ENCODE data around the gene IWS1. TPM values are rescaled to one million over a fixed set of nuclear protein-coding genes. Genes with fewer than 3 reads are reported as not detected.
A peak's percentile ranks its signal among the peaks of the same experiment; 100 is the strongest.
"Not testable (repeated sequence)": the region's sequence is repeated elsewhere in the genome, so short reads cannot be mapped to it uniquely, and the experiment has no call there.

The IWS1 gene
- total RNA-seq, 2 experiments from 2014 or later, result 52.1 to 52.5 TPM

DNA sequence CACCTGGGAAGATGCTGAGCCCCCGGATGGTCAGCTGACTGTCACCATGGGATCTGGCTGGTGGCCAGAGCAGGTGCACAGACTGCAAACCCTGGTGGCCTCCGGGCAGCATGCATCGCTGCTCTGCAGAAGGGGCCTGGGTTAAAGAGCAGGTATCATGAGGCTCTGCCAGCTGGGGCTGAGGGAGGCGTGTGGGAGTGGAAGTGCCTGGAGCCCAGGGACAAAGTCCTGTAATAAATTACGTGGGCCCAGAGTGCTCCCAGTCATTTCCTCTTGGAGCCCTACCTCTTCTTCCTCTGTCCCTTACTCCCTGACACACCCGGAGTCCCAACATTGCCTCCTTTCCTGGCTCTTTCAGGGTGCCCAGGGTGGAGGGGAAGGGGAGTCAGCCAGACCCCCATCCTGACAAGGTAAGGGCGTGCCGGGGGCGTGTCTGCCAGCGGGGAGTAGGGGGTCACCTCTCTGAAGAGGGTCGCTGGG is 9.2 kb upstream of the IWS1 start, which contains the start of gene MYO7B:
TSS of gene MYO7B (plus strand) at position 262 of the 480 bp plus-strand sequence. CDS start 24,040 bp downstream, outside the sequence.
- Mint-ChIP-seq H3K27ac (no peak within 1 kb of the TSS), H3K4me1 (ENCODE audit: low read depth) (no peaks in the 10 kb centered on the region), H3K4me3 (no peak within 1 kb of the TSS), H3K36me3 (ENCODE audit: low read depth) (no peaks in the 10 kb centered on the region), H3K9me3 (no peaks in the 10 kb centered on the region), H3K27me3 (ENCODE audit: low read depth) (no peaks in the 10 kb centered on the region)
- DNase-seq, result no peak
- CTCF ChIA-PET, result no interaction called here
- intact Hi-C loops (cut with micrococcal nuclease), result no loop called here

DNA sequence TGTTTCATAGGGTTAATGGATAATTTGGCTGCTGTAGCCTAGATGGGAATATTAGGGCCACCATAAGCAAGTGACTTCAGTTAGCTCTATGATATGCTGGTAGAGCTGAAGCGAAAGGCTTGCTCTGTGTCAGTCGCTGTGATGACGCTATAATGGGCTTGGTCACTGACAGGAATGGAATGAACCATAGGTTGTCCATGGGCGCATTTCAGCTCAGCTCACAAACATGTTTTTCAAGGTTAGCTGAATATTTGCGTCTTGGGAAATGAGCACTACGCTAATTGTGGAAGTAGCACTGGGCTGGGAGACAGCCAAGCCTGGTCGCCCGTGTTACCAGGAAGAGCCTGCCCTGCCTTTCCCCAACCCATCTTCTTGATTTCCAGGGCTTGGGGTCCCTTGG is 6.0 kb upstream of the IWS1 start:
- Mint-ChIP-seq H3K27ac (no peak overlapping the region), H3K4me3 (no peak overlapping the region), H3K27me3 (ENCODE audit: low read depth) (no peaks in the 10 kb centered on the region), H3K4me1 (ENCODE audit: low read depth) (peaks cover 5% of the 10 kb centered on the region), H3K9me3 (no peaks in the 10 kb centered on the region), H3K36me3 (ENCODE audit: low read depth) (no peaks in the 10 kb centered on the region)
- DNase-seq, result no peak
- intact Hi-C loops (cut with micrococcal nuclease), result no loop called here
- CTCF ChIA-PET, result no interaction called here

DNA sequence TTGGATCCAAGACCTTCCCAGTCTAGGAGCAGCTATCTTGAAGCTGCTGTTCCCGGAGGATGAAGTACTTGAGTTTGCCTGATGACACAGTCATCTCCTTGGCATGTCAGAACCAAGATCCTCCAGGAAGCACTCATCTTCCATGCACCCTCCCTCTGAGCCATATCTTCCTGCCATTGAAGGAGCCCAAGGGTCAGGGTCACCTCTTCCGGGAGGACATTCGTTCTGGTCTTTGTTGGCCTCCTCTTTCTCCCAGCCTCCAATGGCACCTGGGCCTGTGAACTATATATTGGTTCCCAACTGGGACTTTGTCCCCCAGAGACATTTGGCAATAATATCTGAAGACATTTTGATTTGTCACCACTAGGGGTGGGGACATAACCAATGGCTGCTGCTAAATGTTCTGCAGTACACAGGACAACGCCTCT is 4.9 kb upstream of the IWS1 start:
- H3K4me1 Mint-ChIP-seq (ENCODE audit: low read depth), result peaks cover 8% of the 10 kb centered on the region
- no peaks in the 10 kb centered on the region for H3K9me3 Mint-ChIP-seq
- intact Hi-C loops (cut with micrococcal nuclease), result no loop called here
- no peaks in the 10 kb centered on the region for H3K27me3 Mint-ChIP-seq (ENCODE audit: low read depth)
- no peak overlapping the region for H3K4me3 Mint-ChIP-seq
- no peaks in the 10 kb centered on the region for H3K36me3 Mint-ChIP-seq (ENCODE audit: low read depth)
- CTCF ChIA-PET, result interaction anchor here (1.3 kb wide), 1 partner anchor 52 kb away, joined by 3 read pairs; no protein-coding TSS in a partner anchor
- no peak overlapping the region for H3K27ac Mint-ChIP-seq
- DNase-seq, result no peak

DNA sequence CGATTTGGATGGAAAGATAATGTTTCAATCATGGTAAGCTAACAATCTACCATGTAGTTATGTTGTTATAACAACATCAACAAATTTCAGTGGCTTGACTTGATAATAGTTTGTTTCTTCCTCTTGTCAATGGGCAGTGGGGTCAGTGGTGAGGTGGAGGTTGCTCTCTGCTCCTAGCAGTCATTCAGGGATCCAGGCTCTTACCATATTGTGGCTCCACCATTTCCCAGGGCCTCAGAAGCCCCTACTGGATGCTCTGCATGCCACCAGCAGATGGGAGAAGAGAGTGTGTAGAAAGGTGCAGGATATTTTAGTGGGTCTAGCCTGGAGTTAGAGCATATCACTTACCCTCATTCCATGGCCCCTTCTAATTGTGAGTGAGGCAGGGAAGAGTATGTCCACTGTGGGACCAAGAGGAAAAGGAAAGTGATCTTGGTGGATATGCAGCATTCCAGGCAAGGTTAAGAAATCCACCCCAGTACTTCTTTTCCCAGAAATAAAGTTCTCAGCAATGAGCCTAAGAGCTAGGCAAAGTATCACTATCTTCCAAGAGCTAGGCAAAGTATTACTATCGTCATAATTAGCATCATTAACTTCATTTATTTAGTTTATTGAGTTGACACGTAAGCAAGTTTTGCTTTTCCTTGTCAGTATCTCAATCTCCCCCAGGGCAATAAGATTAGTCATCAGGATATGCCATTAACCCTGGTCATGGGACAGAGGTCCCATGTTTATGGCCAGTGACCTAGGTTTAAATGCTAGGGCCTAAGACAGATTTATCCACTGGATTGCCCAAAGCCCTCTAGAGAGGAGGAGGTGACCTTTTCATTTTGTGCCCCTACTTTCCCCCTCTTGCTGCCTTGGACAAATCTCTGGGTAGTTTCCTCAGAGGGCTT is 4.2 kb upstream of the IWS1 start:
- no peak overlapping the region for H3K27ac Mint-ChIP-seq
- CTCF ChIA-PET, result interaction anchor here (1.3 kb wide), 1 partner anchor 52 kb away, joined by 3 read pairs; no protein-coding TSS in a partner anchor
- H3K4me3 Mint-ChIP-seq, result no peak overlapping the region
- no peak for DNase-seq
- H3K27me3 Mint-ChIP-seq (ENCODE audit: low read depth), result no peaks in the 10 kb centered on the region
- H3K9me3 Mint-ChIP-seq, result no peaks in the 10 kb centered on the region
- intact Hi-C loops (cut with micrococcal nuclease), result no loop called here
- peaks cover 3% of the 10 kb centered on the region for H3K36me3 Mint-ChIP-seq (ENCODE audit: low read depth)
- peaks cover 9% of the 10 kb centered on the region for H3K4me1 Mint-ChIP-seq (ENCODE audit: low read depth)

DNA sequence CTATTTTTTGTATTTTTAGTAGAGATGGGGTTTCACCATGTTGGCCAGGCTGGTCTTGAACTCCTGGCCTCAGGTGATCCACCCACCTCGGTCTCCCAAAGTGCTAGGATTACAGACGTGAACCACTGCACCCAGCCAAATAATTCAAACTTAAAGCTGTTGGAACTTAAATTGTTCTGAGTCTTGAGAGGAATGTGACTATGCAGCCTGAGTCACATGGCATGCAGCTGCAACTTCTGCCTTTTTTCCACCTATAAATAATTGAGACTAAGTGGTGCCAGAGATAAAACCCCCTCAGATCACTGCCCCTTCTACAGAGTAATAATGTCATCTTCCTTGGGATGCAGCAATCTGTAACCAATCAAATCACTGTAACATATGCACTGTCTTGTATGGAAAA is 3.1 kb upstream of the IWS1 start:
- peaks cover 11% of the 10 kb centered on the region for H3K4me1 Mint-ChIP-seq (ENCODE audit: low read depth)
- H3K27ac Mint-ChIP-seq; H3K9me3 Mint-ChIP-seq; DNase-seq; H3K36me3 Mint-ChIP-seq (ENCODE audit: low read depth); H3K4me3 Mint-ChIP-seq; H3K27me3 Mint-ChIP-seq (ENCODE audit: low read depth): not testable (repeated sequence)
- CTCF ChIA-PET, result interaction anchor here (0.6 to 1.0 kb wide), 2 partner anchors 25 to 205 kb away, joined by 3 to 7 read pairs; no protein-coding TSS in a partner anchor
- intact Hi-C loops (cut with micrococcal nuclease), result loop anchor here (5.0 kb wide), 3 partner anchors 332 to 563 kb away; partner anchors contain the start of gene UGGT1

DNA sequence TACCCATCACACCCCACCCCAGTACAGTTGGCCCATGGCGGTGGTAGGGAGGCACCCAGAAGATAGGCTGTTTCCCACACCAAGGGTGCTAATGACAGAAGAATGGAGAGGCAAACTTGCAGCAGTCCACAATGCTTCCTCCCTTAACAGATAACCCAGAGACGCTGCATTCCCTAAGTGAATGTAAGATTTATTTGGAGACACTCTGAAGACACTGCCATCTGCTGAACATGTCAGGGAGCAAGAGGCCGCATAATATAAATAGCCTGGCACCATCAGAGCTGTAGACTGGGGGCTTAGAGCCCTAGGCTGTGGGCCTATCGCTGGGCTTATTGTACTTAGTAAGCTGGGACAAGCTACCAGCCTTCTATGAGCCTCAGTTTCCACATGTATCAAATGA is 2.2 kb upstream of the IWS1 start:
- no peak overlapping the region for H3K4me3 Mint-ChIP-seq
- CTCF ChIA-PET, result interaction anchor here (1.0 kb wide), 1 partner anchor 204 kb away, joined by 3 read pairs; no protein-coding TSS in a partner anchor
- peaks cover 9% of the 10 kb centered on the region for H3K36me3 Mint-ChIP-seq (ENCODE audit: low read depth)

DNA sequence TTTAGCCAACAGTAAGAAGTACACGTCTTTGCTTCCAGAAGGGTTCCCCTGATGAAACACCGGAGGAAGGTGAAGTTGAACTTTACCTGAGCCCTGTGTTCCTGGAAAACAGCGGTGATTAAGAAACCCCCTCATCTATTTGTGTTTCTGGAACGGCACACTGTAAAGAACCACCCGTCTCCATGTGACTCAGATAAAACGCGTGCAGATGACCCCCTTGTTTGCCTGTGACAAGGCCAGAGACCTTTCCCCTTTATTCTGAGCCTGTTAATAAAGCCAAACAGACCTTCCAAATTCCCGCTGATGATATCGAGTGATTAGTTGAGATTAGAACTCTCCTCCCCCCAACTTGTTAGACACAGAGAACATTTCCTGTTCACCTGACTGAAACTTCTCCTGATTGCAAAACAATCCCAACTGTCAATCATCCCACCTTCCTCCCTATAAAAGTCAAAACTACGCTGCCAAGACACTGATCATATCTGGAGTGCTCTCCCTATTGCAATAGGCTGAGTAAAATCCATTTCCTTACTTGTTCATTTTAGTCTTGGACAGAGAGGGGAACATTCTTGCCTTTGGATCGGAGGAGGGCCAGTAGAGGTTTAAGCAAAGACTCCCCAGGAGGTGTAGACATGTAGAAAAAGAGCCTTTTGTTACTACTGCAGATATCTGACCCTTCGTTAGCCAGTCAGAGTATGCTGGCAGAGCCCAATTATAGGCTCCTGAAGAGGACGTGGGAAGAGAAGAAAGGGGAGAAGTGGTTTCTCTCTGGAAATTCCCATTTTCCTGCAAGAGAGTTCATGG is 914 bp upstream of the IWS1 start:
- CTCF ChIA-PET, result interaction anchor here (1.2 kb wide), 1 partner anchor 330 kb away, joined by 3 read pairs; no protein-coding TSS in a partner anchor
- peak overlapping the region; percentile 86 for H3K4me3 Mint-ChIP-seq
- H3K4me1 Mint-ChIP-seq (ENCODE audit: low read depth), result peaks cover 24% of the 10 kb centered on the region
- intact Hi-C loops (cut with micrococcal nuclease), result loop anchor here (2.0 to 5.0 kb wide), 4 partner anchors 330 to 868 kb away; partner anchors contain the start of gene UGGT1
- H3K36me3 Mint-ChIP-seq (ENCODE audit: low read depth), result peaks cover 14% of the 10 kb centered on the region
- H3K27me3 Mint-ChIP-seq (ENCODE audit: low read depth), result no peaks in the 10 kb centered on the region
- peak overlapping the region; percentile 90 for H3K27ac Mint-ChIP-seq
- DNase-seq, result no peak
- H3K9me3 Mint-ChIP-seq, result no peaks in the 10 kb centered on the region

More for the DNA sequence above, 2.2 kb upstream of the IWS1 start:
- no peak for DNase-seq
- Mint-ChIP-seq H3K4me1 (ENCODE audit: low read depth) (peaks cover 17% of the 10 kb centered on the region), H3K27ac (no peak overlapping the region), H3K9me3 (no peaks in the 10 kb centered on the region), H3K27me3 (ENCODE audit: low read depth) (no peaks in the 10 kb centered on the region)
- intact Hi-C loops (cut with micrococcal nuclease), result loop anchor here (5.0 kb wide), 3 partner anchors 331 to 564 kb away; partner anchors contain the start of gene UGGT1

DNA sequence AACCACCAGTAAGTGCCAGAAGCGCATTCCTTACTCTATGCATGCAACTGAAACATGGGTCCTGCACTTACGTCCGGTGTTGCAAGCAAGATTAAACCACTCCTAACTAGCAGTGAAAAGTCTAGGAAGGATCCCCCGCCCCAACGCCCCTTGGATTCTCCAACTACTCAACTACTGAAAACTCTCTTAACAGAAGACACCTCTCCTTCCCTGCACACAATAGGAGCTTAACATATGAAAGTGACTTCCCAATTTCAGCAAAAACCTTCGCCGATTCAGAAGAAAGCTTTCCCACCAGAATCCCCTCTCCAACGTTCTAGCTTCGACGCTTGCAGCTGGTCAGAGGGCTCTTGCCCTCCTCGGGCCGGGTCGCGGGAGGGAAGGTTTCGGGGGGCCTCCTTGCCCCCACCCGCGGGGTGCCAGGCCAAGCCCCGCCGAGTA is 578 bp downstream of the IWS1 start:
- CTCF ChIA-PET, result interaction anchor here (0.6 kb wide), 1 partner anchor 358 kb away, joined by 5 read pairs; no protein-coding TSS in a partner anchor
- Mint-ChIP-seq H3K27ac (peak overlapping the region; percentile 90), H3K9me3 (no peaks in the 10 kb centered on the region), H3K36me3 (ENCODE audit: low read depth) (peaks cover 17% of the 10 kb centered on the region), H3K27me3 (ENCODE audit: low read depth) (no peaks in the 10 kb centered on the region), H3K4me1 (ENCODE audit: low read depth) (peaks cover 30% of the 10 kb centered on the region), H3K4me3 (peak overlapping the region; percentile 86)
- intact Hi-C loops (cut with micrococcal nuclease), result loop anchor here (1.0 to 5.0 kb wide), 14 partner anchors 38 to 867 kb away; partner anchors contain the start of genes BIN1, ERCC3, MAP3K2 and SFT2D3
- DNase-seq, result peak; percentile 46

DNA sequence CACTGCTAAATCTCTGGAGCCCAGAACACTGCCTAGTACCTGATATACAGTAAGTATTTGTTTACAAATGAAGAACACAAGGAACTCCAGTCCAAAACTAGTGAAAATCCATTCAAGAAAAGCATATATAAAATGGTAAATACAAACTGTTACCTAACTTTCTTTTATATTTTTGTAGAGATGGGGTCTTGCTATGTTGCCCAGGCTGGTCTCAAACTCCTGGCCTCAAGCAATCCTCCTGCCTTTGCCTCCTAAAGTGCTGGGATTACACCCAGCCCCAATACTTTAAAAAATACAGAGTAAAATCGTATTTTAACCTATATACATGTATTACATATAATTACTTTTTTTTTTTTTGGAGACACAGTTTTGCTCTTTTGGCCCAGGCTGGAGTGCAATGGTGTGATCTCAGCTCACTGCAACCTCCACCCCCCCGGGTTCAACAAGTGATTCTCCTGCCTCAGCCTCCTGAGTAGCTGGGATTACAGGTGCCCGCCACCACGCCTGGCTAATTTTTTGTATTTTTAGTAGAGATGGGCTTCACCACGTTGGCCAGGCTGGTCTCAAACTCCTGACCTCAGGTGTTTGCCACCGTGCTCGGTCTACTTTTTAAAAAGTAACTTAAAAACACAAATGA is 2.0 kb downstream of the IWS1 start:
- H3K27ac Mint-ChIP-seq; H3K9me3 Mint-ChIP-seq; intact Hi-C loops (cut with micrococcal nuclease); H3K27me3 Mint-ChIP-seq (ENCODE audit: low read depth); DNase-seq; CTCF ChIA-PET: not testable (repeated sequence)
- peaks cover 38% of the 10 kb centered on the region for H3K4me1 Mint-ChIP-seq (ENCODE audit: low read depth)
- H3K36me3 Mint-ChIP-seq (ENCODE audit: low read depth), result peaks cover 25% of the 10 kb centered on the region
- H3K4me3 Mint-ChIP-seq, result peak overlapping the region; percentile 54

DNA sequence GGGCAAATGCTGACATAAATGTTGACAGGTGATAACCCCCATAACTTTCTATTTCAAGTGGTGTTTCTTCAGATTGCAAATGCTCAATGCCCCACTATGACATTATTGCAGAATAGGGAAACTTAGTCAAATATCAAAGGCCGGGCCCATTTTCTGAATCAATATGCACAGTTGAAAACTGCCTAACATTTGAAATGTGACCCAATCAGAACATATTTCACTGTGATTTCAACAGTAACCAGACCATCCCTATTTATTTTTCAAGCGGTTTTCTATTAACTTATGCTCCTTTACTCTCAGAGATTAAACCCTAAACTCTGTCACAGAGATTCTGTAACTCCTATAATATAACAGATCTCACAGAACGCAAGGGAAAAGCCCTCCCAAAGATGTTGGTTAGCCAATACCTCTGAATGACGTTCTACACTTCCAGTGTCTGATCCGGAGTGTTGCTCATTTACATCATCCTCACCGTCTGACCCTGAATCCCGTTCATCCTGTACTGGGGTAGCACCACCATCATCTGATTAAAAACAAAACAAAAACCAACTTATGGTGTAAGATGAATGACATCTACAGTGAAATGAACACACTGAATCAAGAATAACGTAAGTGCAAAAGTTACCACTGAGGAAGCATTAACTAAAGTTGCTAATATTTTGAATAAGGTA is 2.9 kb downstream of the IWS1 start:
- intact Hi-C loops (cut with micrococcal nuclease), result no loop called here

DNA sequence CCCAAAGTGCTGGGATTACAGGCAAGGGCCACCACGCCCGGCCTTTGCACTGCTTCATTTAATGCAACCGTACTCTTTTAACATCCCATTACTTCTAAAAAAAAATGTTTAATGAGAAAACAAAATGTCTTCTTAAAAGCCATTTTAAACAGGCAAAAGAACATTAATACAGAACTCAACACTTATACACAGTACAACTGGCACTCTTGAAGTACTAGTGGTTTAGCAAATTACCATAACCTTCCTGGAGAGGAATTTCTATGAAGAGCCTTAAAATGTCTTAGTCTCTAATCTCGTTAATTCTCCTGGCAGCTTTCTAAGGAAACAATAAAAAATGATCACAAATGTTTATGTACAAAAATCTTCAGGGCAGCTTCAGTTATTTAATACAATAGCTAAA is 5.9 kb downstream of the IWS1 start:
- H3K27ac Mint-ChIP-seq, result no peak overlapping the region
- no peak for DNase-seq
- no peaks in the 10 kb centered on the region for H3K9me3 Mint-ChIP-seq
- intact Hi-C loops (cut with micrococcal nuclease), result no loop called here
- H3K4me3 Mint-ChIP-seq, result no peak overlapping the region
- peaks cover 34% of the 10 kb centered on the region for H3K36me3 Mint-ChIP-seq (ENCODE audit: low read depth)
- no peaks in the 10 kb centered on the region for H3K27me3 Mint-ChIP-seq (ENCODE audit: low read depth)
- peaks cover 56% of the 10 kb centered on the region for H3K4me1 Mint-ChIP-seq (ENCODE audit: low read depth)
- CTCF ChIA-PET, result no interaction called here

More for the DNA sequence above, 2.9 kb downstream of the IWS1 start:
- no peak overlapping the region for H3K4me3 Mint-ChIP-seq
- H3K27ac Mint-ChIP-seq, result peak overlapping the region; percentile 50
- CTCF ChIA-PET, result no interaction called here
- peaks cover 38% of the 10 kb centered on the region for H3K4me1 Mint-ChIP-seq (ENCODE audit: low read depth)
- peaks cover 25% of the 10 kb centered on the region for H3K36me3 Mint-ChIP-seq (ENCODE audit: low read depth)
- no peak for DNase-seq
- no peaks in the 10 kb centered on the region for H3K27me3 Mint-ChIP-seq (ENCODE audit: low read depth)
- H3K9me3 Mint-ChIP-seq, result no peaks in the 10 kb centered on the region

Measured in activated naive CD4-positive, alpha-beta T cell treated with anti-CD3 and anti-CD28 coated beads for 36 hours (primary cell).